Stimulated activated CD8-positive, alpha-beta memory T cell treated with anti-CD3 and anti-CD28 coated beads, Interleukin-15, amount 100 ng/mL, for 1 hour (primary cell): ENCODE results near the gene TEF.
"Not testable (repeated sequence)": the region's sequence is repeated elsewhere in the genome, so short reads cannot be mapped to it uniquely, and the experiment has no call there.

ENCODE experiments used
- DNase-seq: peaks from one replicate; pipeline ENCODE4 v3.0.0-alpha.2; 2020; ENCODE audit warnings: low read depth

Gene TEF

GRCh38 chr22:41383085-41383484 is 1.3 kb downstream of the TEF start:
- no peak for DNase-seq

- no peak for DNase-seq
Measured at GRCh38 chr22:41384128-41384527, 2.4 kb downstream of the TEF start.

DNA sequence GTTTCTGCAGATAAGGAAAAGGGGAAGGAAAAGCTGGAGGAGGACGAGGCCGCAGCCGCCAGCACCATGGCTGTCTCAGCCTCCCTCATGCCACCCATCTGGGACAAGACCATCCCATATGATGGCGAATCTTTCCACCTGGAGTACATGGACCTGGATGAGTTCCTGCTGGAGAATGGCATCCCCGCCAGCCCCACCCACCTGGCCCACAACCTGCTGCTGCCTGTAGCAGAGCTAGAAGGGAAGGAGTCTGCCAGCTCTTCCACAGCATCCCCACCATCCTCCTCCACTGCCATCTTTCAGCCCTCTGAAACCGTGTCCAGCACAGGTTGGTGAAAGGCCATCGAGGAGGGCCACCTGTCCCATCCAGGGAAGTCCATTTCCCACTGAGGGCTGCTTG is 5.6 kb downstream of the TEF start:
- DNase-seq = no peak

- DNase-seq = no peak
Measured at GRCh38 chr22:41394012-41394356, 12.2 kb downstream of the TEF start.

DNA sequence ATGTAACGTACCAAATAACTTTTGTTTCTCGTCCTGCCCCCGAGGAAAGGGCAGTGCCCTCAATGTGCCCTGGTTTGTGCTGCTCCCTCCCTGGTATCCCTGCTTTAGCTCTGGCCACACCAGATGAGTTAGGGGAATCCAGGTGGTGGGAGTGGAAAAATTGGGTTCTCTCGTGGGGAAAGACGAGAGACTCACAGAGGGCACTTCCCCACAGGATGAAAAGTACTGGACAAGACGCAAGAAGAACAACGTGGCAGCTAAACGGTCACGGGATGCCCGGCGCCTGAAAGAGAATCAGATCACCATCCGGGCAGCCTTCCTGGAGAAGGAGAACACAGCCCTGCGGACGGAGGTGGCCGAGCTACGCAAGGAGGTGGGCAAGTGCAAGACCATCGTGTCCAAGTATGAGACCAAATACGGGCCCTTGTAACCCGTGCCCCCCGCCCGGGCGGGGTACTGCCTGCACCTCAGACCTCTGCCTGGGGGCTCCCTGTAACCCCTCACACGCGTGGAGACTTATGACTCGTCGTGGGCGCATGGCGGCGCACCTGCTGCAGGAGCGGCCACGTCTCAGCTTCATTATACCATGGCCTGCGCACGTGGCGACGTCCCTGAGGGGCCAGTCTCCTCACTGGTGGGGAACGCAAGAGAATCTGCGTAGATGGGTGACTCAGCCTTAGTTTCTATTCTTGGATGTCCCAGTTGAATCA is 13.9 kb downstream of the TEF start:
- no peak for DNase-seq

DNA sequence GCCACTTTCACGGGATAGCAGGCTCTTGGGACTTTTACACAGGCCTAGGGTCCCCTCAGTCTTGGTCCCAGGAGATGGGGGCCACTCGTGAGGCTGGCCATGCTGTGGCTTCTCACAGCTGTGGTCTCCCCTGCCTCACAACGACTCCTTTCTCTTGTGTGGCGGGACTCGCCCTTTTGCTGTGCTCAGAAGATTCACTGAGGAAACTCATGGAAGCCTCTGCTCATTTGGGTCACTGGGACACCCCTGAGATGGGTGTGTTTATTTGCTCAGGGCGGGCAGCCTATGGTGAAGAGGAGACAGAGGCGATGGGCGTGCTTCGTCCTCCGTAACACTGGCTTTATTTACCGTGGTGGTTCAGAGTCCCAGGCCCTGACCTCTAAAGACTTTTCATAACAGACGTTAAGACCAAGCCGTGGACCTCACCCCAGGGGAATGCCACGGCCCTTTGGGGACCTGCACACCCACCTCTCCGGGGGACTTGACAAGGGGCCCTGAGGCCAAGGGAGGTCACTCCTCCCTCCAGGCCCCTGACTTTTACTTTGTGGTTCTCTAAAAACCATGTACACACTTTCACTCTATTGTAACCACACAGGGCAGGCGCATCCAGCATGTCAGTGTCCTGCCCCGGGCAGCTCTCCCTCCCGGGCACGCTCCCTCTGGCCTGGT is 15.5 kb downstream of the TEF start:
- no peak for DNase-seq

DNA sequence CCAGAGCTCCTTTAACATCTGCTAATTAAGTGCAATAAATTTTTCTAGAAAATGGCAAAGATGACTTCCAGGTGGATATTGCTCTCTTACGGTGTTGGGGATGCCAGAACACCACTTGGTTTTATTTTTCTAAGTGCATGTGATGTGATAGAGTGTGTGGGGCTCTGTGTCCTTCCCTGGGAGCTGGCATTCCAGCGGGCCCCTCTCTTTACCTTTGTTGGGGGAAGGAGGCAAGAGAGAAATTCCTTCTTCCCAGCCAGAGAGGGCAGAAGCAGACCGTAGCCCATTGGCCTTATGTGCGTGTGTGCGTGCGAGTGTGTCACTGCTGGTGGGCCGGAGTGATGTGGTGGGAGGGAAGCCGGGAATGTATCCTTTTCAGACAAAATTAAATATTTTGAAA is 17.2 kb downstream of the TEF start:
- no peak for DNase-seq

DNA sequence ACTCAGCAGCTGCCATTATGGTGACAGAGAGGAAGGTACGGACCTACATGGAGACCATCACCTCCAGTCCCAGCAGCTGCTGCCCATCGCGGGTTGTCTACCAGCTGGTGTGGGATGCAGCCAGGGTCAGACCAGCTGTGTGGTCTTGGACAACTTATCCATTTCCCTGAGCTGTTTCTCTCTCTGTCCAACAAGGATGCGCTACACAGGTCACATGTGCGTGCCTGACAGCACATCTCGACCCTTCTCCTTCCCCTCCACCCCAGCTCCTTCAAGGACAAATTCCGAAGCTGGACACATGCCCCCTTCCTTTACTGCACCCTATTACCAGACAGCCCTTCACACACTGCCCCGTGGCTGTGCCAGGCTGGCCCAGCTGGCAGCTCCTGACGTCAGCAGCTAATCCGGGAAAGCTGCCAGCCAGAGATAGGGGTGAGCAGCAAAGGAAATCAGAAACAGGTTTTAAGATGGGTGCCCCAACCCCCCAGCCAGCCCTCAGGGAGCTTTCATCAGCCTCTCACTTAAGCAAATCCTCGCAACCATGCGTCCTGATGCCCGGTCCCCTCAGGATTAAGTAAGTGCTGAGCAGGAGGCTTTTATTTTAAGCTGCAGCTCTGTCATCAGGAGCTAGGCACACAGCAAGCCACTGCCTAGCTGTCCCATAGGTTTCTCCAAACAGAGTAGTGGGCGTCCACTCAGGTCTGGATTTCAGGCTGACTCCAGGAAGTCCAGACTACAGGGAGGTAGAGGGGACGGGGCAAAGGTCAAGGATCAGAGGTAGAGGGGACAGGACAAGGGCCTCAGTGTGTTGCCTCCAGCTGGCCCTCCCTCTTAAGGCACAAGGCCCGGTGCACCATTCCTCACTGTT is 20.3 kb downstream of the TEF start:
- no peak for DNase-seq

DNA sequence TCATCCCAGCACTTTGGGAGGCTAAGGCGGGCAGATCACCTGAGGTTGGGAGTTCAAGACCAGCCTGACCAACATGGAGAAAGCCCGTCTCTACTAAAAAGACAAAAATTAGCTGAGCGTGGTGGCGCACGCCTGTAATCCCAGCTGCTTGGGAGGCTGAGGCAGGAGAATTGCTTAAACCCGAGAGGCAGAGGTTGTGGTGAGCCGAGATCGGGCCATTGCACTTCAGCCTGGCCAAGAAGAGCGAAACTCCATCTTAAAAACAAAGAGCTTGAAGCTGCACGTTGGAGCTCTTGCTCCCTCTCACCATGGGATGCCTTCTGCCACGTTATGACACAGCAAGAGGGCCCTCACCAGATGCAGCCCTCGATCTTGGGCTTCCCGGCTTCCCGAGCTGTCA is 21.1 kb downstream of the TEF start:
- DNase-seq = not testable (repeated sequence)

DNA sequence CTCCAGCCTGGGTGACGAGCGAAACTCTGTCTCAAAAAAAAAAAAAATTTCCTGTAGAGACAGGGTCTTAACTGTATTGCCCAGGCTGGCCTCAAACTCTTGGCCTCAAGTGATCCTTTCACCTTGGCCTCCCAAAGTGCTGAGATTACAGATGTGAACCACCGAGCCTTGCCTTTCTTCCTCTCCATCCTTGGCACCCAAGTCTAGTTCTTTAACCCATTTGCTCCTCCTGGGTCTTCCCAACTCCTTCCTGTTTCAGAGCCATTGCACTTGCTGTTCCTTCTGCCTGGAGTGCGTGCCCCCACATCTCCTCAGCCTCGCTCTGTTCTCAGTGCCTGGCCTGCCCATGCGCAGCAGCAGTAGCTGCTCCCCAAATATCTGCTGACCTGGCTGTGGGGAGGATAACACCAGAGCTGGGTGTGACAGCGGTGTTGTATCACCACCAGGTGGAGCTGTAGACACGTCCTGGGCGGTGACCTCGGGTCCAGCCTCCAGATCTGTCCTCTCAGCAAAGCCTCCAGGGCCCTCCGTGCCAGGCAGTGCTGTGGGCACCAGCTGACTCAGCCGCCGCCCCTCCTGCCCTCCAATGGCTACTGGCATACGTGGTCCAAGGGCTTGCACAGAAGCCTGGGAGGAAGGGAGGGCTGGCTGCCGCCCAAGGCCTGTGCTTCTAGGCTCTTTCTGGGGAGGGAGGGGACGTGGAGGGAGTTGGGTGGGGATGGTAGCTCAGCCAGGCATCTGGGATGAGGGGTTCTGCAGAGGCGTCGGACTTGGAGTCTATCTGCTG is 22.0 kb downstream of the TEF start:
- DNase-seq = peak; percentile 60

DNA sequence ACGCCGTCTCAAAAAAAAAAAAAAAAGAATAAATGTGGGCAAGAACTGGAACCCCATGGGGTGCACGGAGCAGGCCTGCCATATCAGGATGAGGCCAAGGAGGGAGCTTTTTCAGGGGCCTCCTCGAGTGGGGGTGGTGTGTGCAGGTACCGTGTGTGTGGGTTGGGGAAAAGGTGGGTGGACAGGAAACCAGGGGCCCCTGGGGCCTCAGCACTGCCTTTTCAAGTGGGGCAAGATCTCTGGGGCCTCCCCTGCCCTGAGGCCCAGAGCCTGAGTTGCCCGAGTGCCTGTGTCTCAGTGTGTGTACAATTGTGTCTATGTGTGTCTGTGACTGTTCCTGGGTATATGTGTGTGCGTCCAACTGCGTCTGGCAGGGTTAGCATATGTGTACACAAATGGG is 23.8 kb downstream of the TEF start:
- no peak for DNase-seq

DNA sequence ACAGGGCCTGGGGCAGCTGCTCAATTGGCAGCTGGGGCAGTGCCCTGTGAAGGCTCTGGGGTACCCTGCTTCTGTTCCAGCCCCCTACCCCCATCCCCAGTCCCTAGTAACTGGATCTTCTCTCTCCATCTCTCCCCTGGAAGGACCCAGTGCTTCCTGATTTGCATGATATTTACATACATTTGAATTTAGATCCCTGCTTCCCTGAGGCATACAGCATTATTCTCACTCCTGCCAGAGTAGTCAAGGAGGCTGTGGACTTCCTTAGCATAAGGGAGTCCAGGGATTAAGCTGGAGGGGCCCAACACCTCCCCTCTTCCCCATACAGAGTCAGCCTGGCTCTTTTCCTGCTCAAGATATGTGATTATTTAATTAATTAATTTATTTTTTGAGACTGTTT is 24.7 kb downstream of the TEF start:
- DNase-seq = no peak

- DNase-seq = no peak
Measured at GRCh38 chr22:41407433-41407832, 25.7 kb downstream of the TEF start.

DNA sequence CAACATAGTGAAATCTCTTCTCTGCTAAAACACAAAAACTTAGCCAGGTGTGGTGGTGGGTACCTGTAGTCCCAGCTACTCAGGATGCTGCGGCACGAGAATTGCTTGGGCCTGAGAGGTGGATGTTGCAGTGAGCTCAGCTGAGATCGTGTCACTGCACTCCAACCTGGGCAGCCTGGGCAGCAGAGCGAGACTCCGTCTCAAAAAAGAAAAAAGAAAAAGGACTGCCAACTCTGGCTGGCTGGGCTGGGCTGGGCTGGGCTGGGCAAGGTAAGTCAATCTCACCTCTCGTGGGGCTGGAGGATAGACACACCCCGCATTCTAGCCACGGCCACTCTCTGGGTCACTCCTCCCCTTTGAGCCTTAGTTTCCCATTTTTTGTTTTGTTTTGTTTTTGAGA is 26.9 kb downstream of the TEF start:
- DNase-seq = no peak

- no peak for DNase-seq
Measured at GRCh38 chr22:41410311-41410751, 28.6 kb downstream of the TEF start.

DNA sequence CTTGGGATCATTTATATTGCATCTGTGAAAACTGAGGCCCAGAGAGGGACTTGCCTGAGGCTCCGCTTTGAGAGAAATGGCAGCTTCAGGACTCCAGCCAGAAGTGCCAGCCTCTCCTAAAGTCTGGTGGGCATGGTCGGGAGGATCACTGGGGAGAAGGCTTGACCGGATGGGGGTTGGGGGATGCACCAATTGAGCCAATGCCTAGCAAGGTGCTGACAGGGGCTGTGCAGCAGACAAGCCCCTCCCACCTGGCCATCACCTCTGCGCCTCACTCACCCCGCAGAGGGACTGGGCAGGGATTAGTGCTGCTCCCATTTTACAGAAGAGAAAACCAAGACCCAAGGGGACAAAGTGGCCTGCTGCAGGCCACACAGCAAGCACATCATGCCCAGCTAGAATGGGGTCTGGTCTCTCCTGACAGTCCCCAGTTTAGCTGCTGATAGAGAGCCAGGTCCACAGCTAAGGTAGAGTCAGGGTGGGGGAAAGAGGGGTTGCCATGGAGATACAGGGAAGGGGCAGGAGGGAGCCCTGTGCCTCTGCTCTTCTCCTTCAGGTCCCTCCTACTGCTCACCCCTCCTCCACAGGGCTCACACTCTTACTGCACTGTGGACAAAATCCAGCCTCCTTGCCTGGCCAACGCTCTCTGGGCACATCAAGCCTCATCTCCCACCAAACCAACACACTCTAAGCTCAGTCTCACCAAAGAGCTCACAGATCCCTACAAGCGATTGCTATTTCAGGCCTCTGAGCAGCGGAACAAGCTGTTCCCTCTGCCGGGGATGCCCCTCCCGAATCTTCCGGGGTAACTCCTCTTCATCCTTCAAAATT is 29.5 kb downstream of the TEF start:
- DNase-seq = no peak

GRCh38 chr22:41415554-41415953 is 33.8 kb downstream of the TEF start:
- no peak for DNase-seq

DNA sequence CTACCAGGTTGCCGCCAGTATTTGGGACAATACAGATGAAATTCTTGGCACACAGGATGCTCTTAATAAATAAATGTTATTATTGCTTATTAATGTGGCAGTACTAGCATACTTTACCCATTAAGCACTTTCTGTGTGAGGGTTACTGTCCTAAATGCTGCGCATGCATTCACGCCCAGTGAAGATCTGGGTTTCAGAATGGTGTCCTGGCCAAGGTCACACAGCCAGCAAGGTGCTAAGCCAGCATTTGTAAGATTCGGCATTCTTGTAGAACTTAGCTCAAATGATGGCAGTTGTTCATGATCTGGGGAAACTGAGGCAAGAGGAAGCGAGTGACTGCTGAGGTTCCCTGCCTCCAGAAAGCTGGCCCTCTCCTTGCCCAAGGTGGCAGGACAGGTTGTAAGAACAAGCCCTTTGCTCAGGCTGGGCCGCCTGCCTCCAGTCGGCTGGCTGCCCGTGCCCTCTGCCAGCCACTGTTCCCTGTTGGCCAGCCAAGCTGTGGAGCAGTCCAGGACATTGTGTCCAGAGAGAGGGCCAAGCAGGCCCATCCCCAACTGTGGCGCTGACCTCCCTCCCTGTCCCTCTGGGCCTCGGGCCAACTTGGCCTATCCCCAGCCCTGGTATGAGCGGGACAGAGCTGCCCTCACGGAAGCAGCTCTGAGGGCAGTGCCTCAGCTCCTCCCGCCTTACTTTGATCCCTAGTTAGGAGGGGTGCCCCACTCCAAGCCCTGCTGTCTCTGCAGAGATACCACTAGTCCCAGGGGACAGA is 36.1 kb downstream of the TEF start:
- no peak for DNase-seq

DNA sequence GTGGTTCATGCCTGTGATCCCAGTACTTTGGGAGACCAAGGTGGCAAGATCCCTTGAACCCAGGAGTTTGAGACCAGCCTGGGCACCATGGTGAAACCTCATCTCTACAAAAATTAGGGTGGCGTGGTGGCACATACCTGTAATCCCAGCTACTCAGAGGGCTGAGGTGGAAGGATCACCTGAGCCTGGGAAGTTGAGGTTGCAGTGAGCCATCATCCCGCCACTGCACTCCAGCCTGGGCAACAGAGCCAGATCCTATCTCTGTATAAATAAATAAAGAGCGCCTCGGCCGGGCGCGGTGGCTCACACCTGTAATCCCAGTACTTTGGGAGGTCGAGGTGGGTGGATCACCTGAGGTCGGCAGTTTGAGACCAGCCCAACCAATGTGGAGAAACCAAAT is 37.0 kb downstream of the TEF start:
- DNase-seq = no peak

DNA sequence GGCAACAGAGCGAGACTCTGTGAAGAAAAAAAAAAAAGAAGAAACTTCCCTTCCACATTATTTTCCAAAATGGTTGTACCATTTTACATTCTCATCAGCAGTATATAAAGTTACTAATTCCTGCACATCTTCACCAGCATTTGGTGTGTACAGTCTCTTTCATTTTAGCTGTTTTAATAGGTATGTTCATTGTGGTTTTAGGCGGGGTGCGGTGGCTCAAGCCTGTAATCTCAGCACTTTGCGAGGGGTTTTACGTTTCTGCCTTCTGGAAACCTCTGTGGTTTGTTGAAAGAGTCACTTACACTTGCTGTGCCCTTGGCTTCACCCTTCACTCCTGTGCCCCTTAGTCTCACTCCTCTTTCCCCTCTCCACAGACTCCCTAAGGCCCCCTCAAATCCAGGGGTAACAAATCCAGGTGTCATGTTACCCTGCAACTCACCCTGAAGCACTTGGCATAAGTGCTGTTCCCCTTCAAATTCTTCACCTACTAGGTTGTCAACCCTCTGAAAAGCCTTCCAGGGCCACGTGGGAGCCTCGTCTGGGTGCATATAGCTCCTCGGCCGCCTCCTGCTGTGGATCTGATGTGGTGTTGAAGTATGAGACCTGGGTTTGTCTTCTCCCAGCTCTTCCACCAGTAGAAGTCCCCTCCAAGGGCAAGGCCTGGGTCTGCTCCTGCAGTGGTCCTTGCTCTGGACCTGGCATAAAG is 44.1 kb downstream of the TEF start:
- no peak for DNase-seq
